HUDEP-2 (cell line): ENCODE results near the gene ACCS.

Experiments
- DNase-seq, 76 experiments: peaks; one replicate each; lab custom pipeline; 2025; ENCODE audit not compliant: unreplicated experiment in 76 of 76; lab: John Stamatoyannopoulos, UW

The ACCS gene

DNA sequence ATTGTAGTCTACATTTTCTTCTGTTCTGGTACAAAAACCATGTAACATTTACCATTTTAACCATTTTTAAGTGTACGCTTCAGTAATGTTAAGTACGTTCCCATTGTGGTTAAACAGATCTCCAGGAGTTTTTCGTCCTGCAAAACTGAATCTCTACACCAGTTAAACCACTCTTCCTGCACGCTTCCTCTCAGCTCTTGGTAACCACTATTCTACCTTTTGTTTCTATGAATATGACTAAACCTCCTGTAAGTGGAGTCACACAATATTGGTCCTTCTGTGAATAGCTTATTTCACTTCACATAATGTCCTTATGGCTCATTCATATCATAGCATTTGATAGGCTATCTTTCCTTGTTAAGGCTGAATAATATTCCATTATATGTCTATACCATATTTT is 22.3 kb downstream of the ACCS start:
- DNase-seq = no peak

DNA sequence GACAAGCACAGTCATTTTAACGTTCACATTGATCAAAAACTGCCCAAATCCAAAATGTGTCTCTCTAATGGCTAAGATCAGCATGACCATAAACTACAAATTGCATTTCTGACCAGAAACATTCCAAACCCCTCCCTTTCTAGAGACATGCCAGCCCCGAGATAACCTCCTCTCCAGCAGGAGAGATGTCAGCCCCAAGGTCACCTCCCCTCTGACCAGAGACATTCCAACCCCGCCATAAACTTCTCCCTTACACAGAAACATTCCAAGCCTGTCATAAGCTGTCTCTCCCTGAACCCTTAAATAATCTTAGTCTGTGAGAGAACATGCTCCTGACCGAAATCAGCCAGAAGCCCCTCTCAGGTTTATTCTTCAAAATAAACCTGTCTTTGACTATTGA is 22.8 kb downstream of the ACCS start:
- DNase-seq = no peak

DNA sequence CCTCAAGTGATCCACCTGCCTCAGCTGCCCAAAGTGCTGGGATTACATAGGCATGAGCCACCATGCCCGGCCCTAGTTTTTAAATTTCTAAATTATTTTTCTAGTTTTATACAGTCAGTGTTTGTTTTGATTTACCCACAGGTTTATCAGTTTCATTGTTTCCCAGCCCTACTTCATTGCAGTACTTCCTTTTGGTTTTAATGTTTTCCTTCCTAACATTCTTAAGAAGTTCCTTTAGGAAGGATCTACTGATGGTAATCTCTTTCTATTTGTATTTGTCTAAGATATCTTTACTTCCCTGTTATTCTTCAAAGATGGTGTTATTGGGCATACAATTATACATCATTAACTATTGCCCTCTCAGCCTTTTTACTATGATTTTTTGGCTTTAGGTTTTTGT is 24.5 kb downstream of the ACCS start:
- no peak for DNase-seq

DNA sequence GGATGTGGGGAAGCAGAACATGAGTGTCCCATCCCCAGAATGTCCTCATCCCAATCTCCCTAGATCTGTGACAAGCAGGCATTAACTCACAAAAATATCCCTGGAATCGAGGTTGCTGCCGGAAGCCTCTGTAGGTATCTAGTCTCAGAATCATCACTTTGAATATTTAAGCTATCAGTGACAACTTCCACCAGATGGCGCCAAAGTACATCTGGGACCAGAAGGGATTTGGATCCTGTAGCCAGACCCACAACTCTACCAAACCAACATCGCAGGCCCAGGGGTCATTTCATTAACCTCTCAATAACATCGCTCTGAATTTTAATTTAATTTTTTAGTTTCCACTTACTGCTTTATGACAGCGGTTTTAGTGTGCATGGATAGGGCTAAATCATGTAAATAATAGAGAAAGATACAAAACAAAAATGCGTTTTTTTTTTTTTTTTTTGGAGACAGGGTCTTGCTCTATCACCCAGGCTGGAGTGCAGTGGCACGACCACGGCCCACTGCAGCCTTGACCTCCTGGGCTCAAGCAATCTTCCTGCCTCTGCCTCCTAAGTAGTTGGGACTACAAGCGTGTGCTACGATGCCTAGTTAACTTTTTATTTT is 28.3 kb downstream of the ACCS start:
- peak in 70 of 76 experiments; percentile 7 to 84 (median 64) for DNase-seq

DNA sequence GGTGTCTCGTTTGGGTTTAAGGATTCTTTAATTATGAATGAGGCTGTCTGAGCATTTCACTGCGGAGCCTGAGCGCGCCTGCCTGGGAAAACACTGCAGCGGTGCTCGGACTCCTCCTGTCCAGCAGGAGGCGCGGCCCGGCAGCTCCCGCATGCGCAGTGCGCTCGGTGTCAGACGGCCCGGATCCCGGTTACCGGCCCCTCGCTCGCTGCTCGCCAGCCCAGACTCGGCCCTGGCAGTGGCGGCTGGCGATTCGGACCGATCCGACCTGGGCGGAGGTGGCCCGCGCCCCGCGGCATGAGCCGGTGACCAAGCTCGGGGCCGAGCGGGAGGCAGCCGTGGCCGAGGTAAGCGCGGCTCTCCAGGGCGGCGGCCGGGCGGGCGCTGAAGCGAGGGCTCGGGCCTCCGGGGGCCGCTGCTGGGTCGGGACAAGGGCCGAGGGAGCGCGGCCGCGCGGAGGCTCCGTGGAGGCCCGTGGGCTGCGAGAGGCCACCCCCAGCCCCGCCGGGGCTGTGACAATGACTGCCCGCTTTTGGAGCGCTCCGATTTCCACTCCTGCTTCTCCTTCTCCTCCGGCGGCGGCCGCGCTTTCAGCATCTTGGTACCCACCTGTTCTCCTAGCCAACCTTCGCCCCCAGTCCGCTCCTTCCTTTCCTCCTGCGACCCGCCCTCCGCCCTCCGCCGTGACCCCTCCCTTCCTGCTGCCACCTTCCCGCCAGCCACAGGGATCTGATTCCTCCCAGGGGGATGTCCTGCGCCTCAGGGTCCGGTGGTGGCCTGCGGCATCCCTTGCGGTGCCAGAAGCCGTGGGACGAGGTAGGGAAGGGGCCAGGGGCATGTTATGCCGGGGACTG is 29.7 kb downstream of the ACCS start, which contains the start of gene EXT2:
Gene EXT2 (plus strand): TSS at position 173 of the 854 bp plus-strand sequence. CDS start 12,035 bp downstream, outside the sequence.
- DNase-seq = peak in 72 of 76 experiments; percentile 20 to 84 (median 67)

DNA sequence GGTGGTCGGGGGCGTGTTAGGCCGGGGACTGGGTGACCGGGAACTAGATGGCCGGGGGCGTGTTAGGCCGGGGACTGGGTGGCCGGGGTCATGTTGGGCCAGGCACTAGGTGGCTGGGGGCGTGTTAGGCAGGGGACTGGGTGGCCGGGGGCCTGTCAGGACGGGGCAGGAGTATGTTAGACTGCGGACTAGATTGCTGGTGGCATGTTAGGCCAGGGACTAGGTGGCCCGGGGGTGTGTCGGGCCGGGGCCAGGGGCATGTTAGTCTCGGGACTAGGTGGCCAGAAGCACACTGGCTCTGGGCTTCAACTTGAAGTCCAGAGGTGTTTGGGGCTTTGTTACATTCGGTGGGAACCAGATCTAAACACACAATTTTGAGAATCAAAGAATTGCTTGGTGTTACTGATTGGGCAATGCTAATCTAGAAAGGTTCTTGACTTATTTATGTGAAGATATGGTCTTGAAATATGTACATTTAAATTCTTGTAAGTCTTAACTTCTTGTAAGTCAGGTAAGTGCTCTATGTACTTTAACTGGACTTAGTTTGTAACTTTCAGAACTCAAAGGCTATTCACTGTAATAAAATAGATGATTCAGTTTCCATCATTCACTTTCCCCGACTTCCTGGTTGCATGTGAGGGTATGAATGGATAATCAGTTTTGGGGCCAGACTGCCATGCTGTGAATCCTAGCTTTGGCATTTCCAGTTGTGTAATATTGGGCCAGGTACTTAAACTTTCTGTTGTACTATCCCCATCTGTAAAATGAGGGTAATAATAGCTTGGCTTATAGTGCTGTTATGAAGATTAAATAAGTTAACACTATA is 30.5 kb downstream of the ACCS start:
- no peak for DNase-seq

DNA sequence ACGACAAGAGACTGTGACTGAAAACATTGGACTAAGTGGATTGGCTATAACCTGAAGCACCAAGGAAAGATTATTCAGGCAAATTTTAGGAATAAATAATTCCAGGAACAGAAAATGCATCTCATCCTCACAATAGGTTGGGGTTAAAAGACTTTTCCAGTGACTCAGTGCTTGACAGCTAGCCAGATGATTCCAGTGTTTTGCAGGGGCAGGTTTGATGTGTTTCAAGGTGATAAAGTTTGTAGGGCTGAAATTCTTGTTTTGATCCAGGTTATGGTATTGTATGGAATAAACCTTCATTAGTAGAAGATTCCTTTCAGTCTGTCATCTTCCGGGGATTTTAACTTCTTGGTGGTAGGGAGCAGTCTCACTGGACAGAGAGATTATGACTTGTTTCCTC is 31.8 kb downstream of the ACCS start:
- no peak for DNase-seq

DNA sequence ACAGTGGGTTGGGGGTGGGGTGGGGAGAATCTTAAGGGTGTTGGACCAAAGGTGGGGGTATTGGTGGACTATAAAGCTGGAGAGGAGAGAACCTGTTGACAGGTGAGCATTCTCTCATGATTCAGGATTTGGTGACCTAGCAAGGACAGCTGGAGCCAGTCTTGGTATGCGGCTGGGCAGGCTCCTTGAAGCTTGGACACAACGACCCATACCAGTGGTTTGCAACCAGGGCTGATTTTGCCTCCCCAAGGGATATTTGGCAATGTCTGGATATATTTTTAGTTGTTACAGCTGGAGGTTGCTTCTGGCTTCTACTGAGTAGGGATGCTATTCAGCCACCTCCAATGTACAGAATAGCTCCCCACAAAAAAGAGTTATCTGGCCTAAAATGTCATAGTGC is 35.0 kb downstream of the ACCS start:
- DNase-seq = no peak

DNA sequence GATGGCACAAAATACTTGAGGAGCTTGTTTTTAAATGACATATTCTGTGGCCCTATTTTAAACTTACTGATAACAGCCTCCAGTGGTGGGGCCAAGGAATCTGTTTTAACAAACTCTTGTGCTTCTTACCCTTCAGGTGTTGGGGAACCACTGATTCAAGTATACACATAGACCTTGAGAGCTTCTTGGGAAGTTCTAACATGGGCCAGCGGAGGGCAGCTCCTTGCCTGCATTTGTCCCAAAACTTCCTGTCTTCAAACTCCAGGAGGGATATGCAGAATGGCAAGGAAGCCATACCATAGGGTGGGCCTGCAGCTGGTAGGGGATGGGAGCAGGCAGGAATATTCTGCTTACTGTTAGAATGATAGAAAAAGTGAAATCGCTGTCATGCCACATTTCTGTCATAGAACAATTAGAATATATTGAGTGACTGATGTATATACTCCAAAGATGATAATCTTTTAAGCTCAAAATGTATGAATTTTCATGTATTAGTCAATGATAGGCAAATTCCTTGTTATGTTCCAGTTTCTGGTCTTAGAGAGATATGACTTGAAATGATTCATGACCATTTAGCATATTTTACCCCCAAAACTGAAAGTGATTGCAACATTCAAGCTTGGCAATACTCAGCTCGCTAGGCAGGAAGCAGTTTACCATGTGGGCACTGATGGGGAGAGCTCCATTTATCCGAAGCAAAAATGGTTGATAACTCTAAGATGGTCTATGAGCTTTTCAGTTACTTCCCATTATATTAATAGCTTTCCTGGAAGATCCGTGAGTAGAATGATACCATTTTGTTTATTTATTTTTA is 38.6 kb downstream of the ACCS start:
- DNase-seq = no peak

DNA sequence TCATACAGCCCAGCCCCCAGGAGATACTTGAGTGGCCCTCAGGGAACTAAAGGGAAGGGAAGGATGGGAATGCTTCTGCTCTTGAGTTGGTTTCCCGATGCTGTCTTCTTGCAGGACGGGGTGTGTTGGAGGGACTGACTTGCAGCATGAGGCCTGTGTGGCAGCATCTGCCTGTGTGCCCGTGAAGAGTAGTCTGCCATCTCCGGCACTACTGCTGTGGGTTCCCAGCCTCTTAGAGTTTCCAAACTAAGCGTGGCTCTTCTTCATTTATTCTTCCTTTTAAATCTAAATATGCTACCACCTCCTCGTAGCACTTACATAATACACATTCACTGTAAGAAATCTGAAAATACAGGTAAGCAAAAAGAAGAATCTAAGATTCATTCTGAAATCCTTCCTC is 42.2 kb downstream of the ACCS start:
- DNase-seq = no peak

DNA sequence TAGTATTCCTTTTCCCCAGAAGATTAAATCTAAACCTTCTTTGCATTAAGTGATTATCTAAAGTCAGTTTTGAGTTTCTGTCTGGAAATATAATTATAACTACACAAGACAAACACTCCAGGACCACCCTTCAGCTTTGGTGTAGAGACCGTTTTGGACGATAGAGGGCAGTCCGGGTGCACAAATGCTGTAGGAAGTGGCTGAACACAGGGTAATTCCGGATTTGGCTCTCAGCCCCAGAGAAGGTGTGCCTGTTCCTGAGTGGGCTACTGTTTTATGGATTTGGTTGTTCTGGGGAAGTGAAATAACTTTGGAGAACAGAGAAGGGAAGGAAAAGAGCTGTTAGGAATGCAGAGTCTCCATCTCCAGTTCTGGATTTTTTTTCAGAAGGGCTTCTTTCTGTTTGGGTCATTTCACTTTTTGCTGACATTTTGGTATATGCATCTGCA is 44.2 kb downstream of the ACCS start:
- peak in 47 of 76 experiments; percentile 5 to 63 (median 33) for DNase-seq

DNA sequence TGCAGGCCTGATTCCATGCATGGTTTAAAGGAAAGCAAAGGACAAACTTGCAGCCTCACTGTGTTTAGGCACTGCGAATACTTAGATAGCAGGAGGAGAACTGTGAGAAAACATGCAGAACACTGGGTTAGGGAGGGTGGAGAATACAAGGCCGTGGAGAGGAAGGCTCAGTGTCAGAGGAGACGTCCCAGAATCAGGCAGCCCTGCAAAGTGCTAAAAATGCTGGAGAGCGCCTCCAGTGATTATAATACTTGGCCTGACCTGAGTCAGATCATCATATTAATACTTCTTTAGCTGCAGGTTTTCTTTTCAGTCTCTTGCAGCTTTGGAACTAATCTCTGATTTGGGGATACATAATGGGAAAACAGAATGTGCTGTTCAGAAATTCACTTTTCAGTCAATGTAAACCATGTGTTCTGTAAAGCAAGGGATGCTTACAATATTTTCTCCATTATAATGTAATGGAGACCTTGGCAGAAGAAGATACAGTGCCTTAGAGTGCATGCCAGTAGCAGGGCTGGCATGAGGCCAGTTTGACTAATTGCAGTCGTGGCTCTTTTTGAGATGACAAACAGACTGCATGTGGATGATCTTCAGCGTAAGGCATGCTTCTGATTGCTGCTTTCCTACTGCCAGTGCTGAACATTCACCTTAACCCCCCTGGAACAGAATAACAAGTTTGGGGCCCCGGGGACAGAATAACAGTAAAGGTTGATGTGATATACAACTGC is 46.2 kb downstream of the ACCS start:
- DNase-seq = peak in 9 of 76 experiments; percentile 1 to 24 (median 9)

DNA sequence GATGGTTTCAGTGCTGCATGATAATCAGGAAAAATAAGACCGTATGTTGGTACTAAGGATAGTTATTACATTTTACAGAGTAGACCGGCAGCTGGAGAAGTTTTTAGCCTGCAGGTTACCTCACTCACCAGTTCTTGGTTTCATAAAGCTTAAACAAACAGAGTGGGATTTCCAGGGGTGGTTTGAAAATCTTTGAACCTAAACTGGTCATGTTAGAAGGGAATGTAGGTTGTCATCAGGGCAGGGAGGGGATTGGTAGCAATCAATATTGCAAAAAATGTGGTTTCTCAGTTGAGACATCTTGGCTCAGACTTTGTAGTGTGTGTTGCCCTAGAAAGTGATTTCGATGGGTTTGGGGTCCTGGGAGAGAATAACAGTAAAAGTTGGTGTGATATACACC is 46.9 kb downstream of the ACCS start:
- DNase-seq = no peak

DNA sequence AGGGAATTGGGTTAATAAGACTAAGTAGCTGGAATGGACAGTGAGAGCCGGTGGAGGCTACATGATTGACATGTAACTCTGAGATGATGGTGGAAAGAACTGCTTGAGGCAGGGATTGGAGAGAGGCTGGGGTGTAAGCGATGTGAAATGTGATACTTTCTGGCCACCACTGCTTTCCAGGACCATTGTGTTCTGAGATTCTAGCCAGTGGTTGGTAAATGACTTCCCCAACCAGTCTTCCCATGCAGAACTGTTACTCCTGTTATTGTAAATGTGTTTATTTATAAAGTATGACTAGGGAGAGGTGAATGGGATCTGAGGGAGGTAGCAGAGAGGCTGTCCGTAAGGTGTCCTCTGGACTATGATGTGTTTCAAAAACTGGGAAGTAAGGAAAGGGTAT is 47.5 kb downstream of the ACCS start:
- no peak for DNase-seq

DNA sequence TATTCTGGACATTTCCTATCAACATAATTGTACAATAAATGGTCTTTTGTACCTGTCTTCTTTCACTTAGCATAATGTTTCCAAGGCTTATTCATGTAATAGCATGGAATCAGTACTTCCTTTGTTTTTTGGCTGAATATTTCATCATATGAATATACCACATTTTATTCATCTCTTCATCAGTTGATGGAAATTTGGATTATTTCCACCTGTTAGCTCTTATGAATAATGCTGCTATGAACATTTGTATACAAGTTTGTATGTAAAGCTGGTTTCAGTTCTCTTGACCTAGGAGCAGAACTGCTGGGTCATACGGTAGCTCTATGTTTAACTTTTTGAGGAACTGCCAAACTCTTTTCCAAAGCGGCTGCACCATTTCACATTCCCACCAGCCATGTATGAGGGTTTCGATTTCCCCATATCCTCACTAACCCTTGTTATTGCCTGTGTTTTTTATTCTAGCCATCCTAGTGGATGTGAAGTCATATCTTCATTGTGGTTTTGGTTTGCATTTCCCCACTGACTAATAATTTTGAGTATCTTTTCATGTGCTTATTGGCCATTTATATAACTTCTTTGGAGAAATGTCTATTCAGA is 50.3 kb downstream of the ACCS start:
- no peak for DNase-seq

DNA sequence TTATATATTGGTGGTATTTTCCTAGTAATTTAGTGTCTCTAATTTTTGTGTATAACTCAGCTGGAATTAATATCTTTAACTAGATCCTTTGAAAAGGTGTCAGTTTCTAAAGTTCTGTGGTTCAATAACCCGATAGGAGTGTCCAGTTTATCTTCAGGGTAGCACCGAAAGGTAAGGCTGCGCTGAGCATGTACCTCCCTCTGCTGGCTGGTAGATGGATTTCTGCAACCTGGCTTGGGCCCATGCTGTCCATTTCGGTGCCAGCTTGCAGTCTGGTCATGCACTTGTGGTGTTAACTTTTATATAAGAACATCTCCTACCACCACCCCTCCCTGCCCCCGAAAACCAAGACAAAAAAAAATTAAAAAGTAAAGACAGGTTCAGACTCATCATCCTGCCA is 54.1 kb downstream of the ACCS start:
- DNase-seq = peak in 2 of 76 experiments; percentile 5 to 11

DNA sequence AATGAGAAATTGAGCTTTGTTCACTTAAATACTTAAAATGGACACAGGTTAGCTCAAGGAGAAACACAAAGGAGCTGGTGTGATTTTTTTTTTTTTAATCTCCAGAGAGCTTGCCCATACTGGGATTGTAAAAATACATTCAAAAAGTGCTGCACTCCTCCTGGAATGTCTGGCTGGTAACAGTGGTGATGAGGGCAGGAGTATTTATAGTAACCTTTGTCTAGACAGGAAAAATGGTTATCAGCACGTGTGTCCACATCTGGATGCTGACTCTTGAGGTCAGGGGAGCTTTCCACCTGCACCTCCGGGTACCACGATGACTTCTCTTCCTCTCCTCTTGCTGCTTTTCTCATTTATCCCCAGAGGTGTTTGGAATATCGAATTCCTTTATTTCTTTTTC is 59.5 kb downstream of the ACCS start:
- DNase-seq = no peak

DNA sequence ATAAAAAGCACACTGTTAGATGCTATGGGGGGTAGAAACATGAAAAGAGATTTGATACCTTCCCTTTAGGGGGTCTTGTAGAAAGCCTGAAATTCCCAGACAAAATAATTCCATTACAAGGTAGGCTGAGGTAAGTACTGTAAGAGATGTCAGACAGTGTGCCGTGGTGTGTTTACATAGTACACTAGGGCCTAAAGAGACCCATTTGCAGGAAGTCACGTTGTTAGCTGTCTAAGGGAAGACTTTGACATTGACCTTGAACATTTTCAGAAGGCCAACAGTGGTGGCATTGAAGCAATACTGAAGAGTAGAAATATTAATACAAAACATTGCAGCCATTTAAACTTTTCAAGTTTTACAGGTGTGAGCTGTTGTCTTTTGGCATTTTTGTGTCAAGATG is 60.2 kb downstream of the ACCS start:
- DNase-seq = no peak

DNA sequence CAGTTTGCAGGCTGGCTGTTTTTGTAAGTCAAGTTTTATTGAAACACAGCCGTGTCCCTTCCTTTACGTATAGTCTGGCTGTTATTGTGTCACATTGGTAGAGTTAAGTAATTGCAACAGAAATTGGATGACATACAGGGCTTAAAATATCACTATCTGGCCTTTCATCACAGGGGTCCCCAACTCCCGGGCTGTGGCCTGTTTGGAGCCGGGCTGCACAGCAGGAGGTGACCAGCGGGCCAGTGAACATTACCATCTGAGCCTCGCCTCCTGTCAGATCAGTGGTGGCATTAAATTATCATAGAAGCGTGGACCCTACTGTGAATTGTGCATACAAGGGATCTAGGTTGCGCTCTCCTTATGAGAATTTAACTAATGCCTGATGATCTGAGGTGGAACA is 61.1 kb downstream of the ACCS start:
- DNase-seq = no peak
